Endothelial cell of umbilical vein (primary cell): ENCODE results near the gene EGFL7. TPM values are rescaled to one million over a fixed set of nuclear protein-coding genes. Genes with fewer than 3 reads are reported as not detected.

ENCODE experiments used
- BruUV-seq: library from RNA; stranded (reverse); fragments of 400-500 nt; replicated peaks from 2 replicates; lab custom pipeline; 2021; lab: Mats Ljungman, UMichigan
- CTCF ChIA-PET: fragments of 300-600, 350-600 bp; sonication (Branson Sonifier 250); formaldehyde crosslinking; loops from one replicate; lab custom pipeline; 2021; ENCODE audit warnings: antibody characterized with exemption, inconsistent platforms; lab: Charles Lee
- POLR2A ChIA-PET: fragments of 300-600, 350-600 bp; sonication (Branson Sonifier 250); formaldehyde crosslinking; loops from one replicate; lab custom pipeline; 2021; ENCODE audit warnings: antibody characterized with exemption, inconsistent platforms; lab: Charles Lee
- DNase-seq: peaks from one replicate; pipeline ENCODE4 v3.0.0-alpha.2; 2011; ENCODE audit warnings: low read depth, low spot score
- FAIRE-seq: peaks from 2 replicates; lab custom pipeline; 2011; peaks lifted over from hg19 to GRCh38; lab: Jason Lieb, UNC
- H2AFZ ChIP-seq: 2 replicates; pipeline ENCODE4 v1.6.0; 2012; ENCODE audit warnings: low read depth, low read length, control low read depth, inconsistent platforms
- H3K27ac ChIP-seq: 2 replicates; pipeline ENCODE4 v1.5.1; 2011; ENCODE audit warnings: low read depth, mild to moderate bottlenecking, control low read depth, low read length, moderate library complexity; ENCODE audit not compliant: insufficient read depth
- H3K27me3 ChIP-seq, 2 experiments: 2 replicates each; pipeline versions ENCODE4 v1.6.0 to v1.6.1; 2011; ENCODE audit warnings: low read length in 2 of 2, mixed read lengths in 1 of 2; ENCODE audit not compliant: control insufficient read depth in 2 of 2, insufficient read depth in 2 of 2
- H3K36me3 ChIP-seq, 2 experiments: 2 replicates in 1 of 2; 3 replicates in 1 of 2; pipeline ENCODE4 v1.5.1; 2011; ENCODE audit warnings: low read length in 2 of 2, mild to moderate bottlenecking in 1 of 2, moderate library complexity in 1 of 2; ENCODE audit not compliant: control insufficient read depth in 2 of 2, insufficient read depth in 2 of 2; ENCODE audit errors: extremely low read depth in 1 of 2
- H3K4me1 ChIP-seq: 3 replicates; pipeline ENCODE4 v1.5.1; 2011; ENCODE audit warnings: mild to moderate bottlenecking, low read length; ENCODE audit not compliant: control insufficient read depth, insufficient read depth; ENCODE audit errors: extremely low read depth
- H3K4me2 ChIP-seq: 2 replicates; pipeline ENCODE4 v1.6.1; 2011; ENCODE audit warnings: low read length, control low read depth, mixed read lengths; ENCODE audit not compliant: insufficient read depth
- H3K4me3 ChIP-seq, 3 experiments: fragments of 200-600 bp in 1 of 3; sonication (generic), shearing (Covaris generic) in 1 of 3; replicated peaks in 1 of 3; 2 replicates each; pipeline ENCODE4 v1.5.1; 2011 to 2016; ENCODE audit warnings: control low read depth in 3 of 3, low read length in 3 of 3, mild to moderate bottlenecking in 2 of 3, inconsistent platforms in 1 of 3, low read depth in 1 of 3, moderate library complexity in 1 of 3; ENCODE audit not compliant: insufficient read depth in 1 of 3
- H3K79me2 ChIP-seq: 2 replicates; pipeline ENCODE4 v1.6.0; 2012; ENCODE audit warnings: low read length, inconsistent platforms; ENCODE audit not compliant: control insufficient read depth, insufficient read depth
- H3K9ac ChIP-seq: replicated peaks from 2 replicates; pipeline ENCODE3; 2011; ENCODE audit warnings: low read length, control low read depth; ENCODE audit not compliant: insufficient read depth; ENCODE audit errors: extremely low read depth
- H3K9me1 ChIP-seq: replicated peaks from 3 replicates; pipeline ENCODE4 v1.6.0; 2011; ENCODE audit warnings: mild to moderate bottlenecking, low read length; ENCODE audit not compliant: control insufficient read depth, insufficient read depth; ENCODE audit errors: extremely low read depth
- H3K9me3 ChIP-seq: replicated peaks from 2 replicates; pipeline ENCODE4 v1.5.1; 2012; ENCODE audit warnings: low read length, inconsistent platforms; ENCODE audit not compliant: control insufficient read depth, insufficient read depth
- H4K20me1 ChIP-seq: replicated peaks from 2 replicates; pipeline ENCODE3; 2011; ENCODE audit warnings: mild to moderate bottlenecking, low read length; ENCODE audit not compliant: control insufficient read depth, insufficient read depth; ENCODE audit errors: extremely low read depth
- EZH2 ChIP-seq: IDR thresholded peaks from 2 replicates; pipeline ENCODE4 v1.6.1; 2012; ENCODE audit warnings: borderline replicate concordance, low read depth, mild to moderate bottlenecking, moderate library complexity, low read length, inconsistent platforms; ENCODE audit not compliant: severe bottlenecking
- FOS ChIP-seq: IDR thresholded peaks from 2 replicates; pipeline ENCODE4 v1.6.1; 2011; ENCODE audit warnings: mild to moderate bottlenecking, low read length, moderate library complexity, borderline replicate concordance; ENCODE audit not compliant: insufficient read depth
- GATA2 ChIP-seq: IDR thresholded peaks from 2 replicates; pipeline ENCODE4 v1.7.0; 2011; ENCODE audit warnings: low read depth, mild to moderate bottlenecking, moderate library complexity, mixed read lengths, low read length; ENCODE audit not compliant: insufficient read length, insufficient read depth
- JUN ChIP-seq: IDR thresholded peaks from 2 replicates; pipeline ENCODE4 v1.6.1; 2011; ENCODE audit warnings: borderline replicate concordance, low read depth; ENCODE audit not compliant: insufficient read length, insufficient read depth
- MYC ChIP-seq: IDR thresholded peaks from one replicate; pipeline ENCODE4 v1.6.1; 2011; ENCODE audit warnings: mild to moderate bottlenecking, low read depth, low read length
- POLR2A ChIP-seq: IDR thresholded peaks from 2 replicates; pipeline ENCODE4 v1.6.1; 2012; ENCODE audit warnings: low read depth, mild to moderate bottlenecking, control low read depth, low read length
- POLR2AphosphoS5 ChIP-seq: IDR thresholded peaks from 2 replicates; pipeline ENCODE4 v1.6.1; 2012; ENCODE audit warnings: low read depth, mild to moderate bottlenecking, control low read depth, low read length, moderate library complexity; ENCODE audit not compliant: insufficient read depth
- dilution Hi-C: fragments of 300-500 bp; cut with MboI; formaldehyde crosslinking; loops from one replicate; pipeline ENCODE4 v1.15.0; 2019; ENCODE audit warnings: low sequenced_read_pairs; ENCODE audit not compliant: extremely low pct_ligation_motif_present
- intact Hi-C: fragments of 100-400 bp; cut with micrococcal nuclease; formaldehyde crosslinking; loops from one replicate; pipeline ENCODE4 v1.10.0; 2022
- polyA plus RNA-seq, 4 experiments: library from polyadenylated mRNA; depleted of rRNA in 3 of 4; stranded (reverse) in 3 of 4; unstranded in 1 of 4; fragments of >200 nt; gene quantifications; 2 replicates each; pipeline versions ENCODE4 v1.2.1 to v1.2.3, GENCODE V29; 2011 to 2012; ENCODE audit warnings: missing spikeins in 1 of 4
- total RNA-seq: library from RNA; stranded (reverse); gene quantifications from 2 replicates; pipeline ENCODE4 v1.2.3, GENCODE V29; 2021
- TF ChIP-seq, protein P1 (sequence below): IDR thresholded peaks from 2 replicates; pipeline ENCODE4 v1.6.1; 2011; ENCODE audit not compliant: insufficient read depth, insufficient read length
- TF ChIP-seq, protein P2 (sequence below), 2 donors: IDR thresholded peaks; 1 replicate in 1 of 2; 2 replicates in 1 of 2; pipeline ENCODE4 v1.5.1; 2011; ENCODE audit warnings: low read length in 2 of 2, mild to moderate bottlenecking in 2 of 2, moderate library complexity in 2 of 2, control low read depth in 1 of 2, inconsistent platforms in 1 of 2, low read depth in 1 of 2; ENCODE audit not compliant: insufficient read depth in 1 of 2; ENCODE audit errors: extremely low read depth in 1 of 2

Gene EGFL7
- total and polyA plus RNA-seq, 2 donors (not counting 3 experiments of a cell fraction or from before 2014, with no cell fraction given) = 1,043 to 1,377 TPM

DNA sequence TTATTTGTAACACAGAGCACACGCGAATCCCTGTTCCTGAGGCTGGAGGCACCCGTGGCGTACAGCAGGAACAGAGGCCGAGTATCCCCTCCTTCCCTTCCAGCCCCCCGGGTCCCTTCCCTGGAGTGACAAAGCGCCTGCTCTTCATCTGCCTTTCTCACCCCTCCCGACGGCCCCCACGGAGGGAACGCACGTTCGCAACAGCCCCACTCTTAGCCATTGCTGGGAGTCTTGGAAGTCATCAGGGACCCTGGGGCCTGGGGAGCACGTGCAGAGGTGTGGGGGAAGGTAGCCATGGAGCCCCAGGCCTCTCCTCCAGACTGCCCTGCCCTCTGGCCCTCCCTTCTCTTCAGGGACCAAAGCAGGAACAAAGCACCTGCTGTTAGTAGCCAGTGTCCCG is 22.1 kb downstream of the EGFL7 start:
- dilution Hi-C loops = no loop called here
- Histone ChIP-seq H3K4me3 (no peak overlapping the region), H3K9me3 (no peaks in the 10 kb centered on the region), H3K4me1 (peaks cover 13% of the 10 kb centered on the region), H3K9ac (no peak overlapping the region), H4K20me1 (no peaks in the 10 kb centered on the region), H3K4me2 (no peak overlapping the region), H2AFZ (no peak overlapping the region), H3K36me3 (peaks cover 0 to 4% of the 10 kb centered on the region in 2 experiments), H3K27ac (no peak overlapping the region), H3K27me3 (no peaks in the 10 kb centered on the region), H3K9me1 (no peaks in the 10 kb centered on the region), H3K79me2 (peaks cover 52% of the 10 kb centered on the region)
- ChIA-PET CTCF (no interaction called here), POLR2A (no interaction called here)
- DNase-seq (no peak), FAIRE-seq (no peak)
- intact Hi-C loops = no loop called here
- no TSS peak for BruUV-seq
- TF ChIP-seq POLR2A = no peak
- TF ChIP-seq, protein P1, sequence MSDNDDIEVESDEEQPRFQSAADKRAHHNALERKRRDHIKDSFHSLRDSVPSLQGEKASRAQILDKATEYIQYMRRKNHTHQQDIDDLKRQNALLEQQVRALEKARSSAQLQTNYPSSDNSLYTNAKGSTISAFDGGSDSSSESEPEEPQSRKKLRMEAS = no peak
- no peak for TF ChIP-seq JUN
- TF ChIP-seq EZH2 = no peak
- TF ChIP-seq POLR2AphosphoS5 = no peak
- no peak for TF ChIP-seq GATA2
- TF ChIP-seq MYC = no peak
- TF ChIP-seq, protein P2, sequence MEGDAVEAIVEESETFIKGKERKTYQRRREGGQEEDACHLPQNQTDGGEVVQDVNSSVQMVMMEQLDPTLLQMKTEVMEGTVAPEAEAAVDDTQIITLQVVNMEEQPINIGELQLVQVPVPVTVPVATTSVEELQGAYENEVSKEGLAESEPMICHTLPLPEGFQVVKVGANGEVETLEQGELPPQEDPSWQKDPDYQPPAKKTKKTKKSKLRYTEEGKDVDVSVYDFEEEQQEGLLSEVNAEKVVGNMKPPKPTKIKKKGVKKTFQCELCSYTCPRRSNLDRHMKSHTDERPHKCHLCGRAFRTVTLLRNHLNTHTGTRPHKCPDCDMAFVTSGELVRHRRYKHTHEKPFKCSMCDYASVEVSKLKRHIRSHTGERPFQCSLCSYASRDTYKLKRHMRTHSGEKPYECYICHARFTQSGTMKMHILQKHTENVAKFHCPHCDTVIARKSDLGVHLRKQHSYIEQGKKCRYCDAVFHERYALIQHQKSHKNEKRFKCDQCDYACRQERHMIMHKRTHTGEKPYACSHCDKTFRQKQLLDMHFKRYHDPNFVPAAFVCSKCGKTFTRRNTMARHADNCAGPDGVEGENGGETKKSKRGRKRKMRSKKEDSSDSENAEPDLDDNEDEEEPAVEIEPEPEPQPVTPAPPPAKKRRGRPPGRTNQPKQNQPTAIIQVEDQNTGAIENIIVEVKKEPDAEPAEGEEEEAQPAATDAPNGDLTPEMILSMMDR (IDR thresholded peaks at IDR 0.05; ENCODE audit: extremely low read depth in 1 of 2, insufficient read depth in 1 of 2, low read depth in 1 of 2, low read length in 2 of 2) = no peak
- no peak for TF ChIP-seq FOS
